HL-60 (cell line): ENCODE data around the gene IZUMO4.

Experiments used
- DNase-seq, 2 experiments: peaks; one replicate each; pipeline ENCODE4 v3.0.0-alpha.2; 2010 to 2020; ENCODE audit warnings: low read depth in 1 of 2, low spot score in 1 of 2
- H3K27ac ChIP-seq: fragments of 250-450 bp; sonication (Bioruptor Pico); replicated peaks from 2 replicates; pipeline ENCODE4 v1.5.1; 2020; ENCODE audit warnings: mild to moderate bottlenecking, moderate library complexity
- H3K27me3 ChIP-seq: fragments of 250-450 bp; sonication (Bioruptor Pico); 2 replicates; pipeline ENCODE4 v1.5.1; 2021; ENCODE audit warnings: mild to moderate bottlenecking, moderate library complexity; ENCODE audit not compliant: insufficient read depth, poor library complexity, severe bottlenecking
- H3K4me3 ChIP-seq: replicated peaks from 2 replicates; pipeline ENCODE4 v1.5.1; 2011; ENCODE audit warnings: mild to moderate bottlenecking, control low read depth, low read length; ENCODE audit not compliant: insufficient read depth
- GABPA ChIP-seq: IDR thresholded peaks from 2 replicates; pipeline ENCODE4 v1.6.1; 2012; ENCODE audit warnings: low read depth
- POLR2AphosphoS5 ChIP-seq: IDR thresholded peaks from 2 replicates; pipeline ENCODE4 v1.6.1; 2012; ENCODE audit warnings: low read depth
- SPI1 ChIP-seq: IDR thresholded peaks from 2 replicates; pipeline ENCODE4 v1.6.1; 2012; ENCODE audit warnings: low read depth, mild to moderate bottlenecking, borderline replicate concordance
- TF ChIP-seq, protein P1 (sequence below): IDR thresholded peaks from one replicate; pipeline ENCODE4 v1.5.1; 2011; ENCODE audit warnings: low read length, control low read depth, inconsistent platforms; ENCODE audit not compliant: insufficient read depth
- TF ChIP-seq, protein P2 (sequence below): IDR thresholded peaks from 2 replicates; pipeline ENCODE4 v1.6.1; 2012; ENCODE audit warnings: low read depth; ENCODE audit not compliant: insufficient replicate concordance

The IZUMO4 gene

DNA sequence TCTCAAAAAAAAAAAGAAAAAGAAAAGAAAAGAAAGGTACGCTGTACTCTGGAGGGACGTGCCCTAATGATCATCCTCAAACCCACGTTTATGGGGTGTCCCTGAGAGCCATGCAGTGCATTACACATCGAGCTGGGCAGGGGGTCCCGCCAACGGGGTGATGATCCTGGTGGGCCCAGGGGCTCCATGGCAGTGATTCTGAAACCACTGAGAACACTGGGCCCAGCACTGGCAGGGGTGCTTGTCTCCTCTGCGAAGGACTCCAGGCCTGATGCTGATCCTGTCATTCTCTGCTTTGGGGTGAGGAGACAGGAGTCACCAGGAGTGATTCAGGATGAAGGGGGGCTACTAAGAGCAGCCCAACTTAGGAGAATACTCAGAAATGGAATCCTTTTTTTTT, 19.3 kb upstream of the IZUMO4 start:
- TF ChIP-seq, protein P1, sequence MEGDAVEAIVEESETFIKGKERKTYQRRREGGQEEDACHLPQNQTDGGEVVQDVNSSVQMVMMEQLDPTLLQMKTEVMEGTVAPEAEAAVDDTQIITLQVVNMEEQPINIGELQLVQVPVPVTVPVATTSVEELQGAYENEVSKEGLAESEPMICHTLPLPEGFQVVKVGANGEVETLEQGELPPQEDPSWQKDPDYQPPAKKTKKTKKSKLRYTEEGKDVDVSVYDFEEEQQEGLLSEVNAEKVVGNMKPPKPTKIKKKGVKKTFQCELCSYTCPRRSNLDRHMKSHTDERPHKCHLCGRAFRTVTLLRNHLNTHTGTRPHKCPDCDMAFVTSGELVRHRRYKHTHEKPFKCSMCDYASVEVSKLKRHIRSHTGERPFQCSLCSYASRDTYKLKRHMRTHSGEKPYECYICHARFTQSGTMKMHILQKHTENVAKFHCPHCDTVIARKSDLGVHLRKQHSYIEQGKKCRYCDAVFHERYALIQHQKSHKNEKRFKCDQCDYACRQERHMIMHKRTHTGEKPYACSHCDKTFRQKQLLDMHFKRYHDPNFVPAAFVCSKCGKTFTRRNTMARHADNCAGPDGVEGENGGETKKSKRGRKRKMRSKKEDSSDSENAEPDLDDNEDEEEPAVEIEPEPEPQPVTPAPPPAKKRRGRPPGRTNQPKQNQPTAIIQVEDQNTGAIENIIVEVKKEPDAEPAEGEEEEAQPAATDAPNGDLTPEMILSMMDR = no peak
- TF ChIP-seq GABPA = no peak
- TF ChIP-seq SPI1 = no peak
- TF ChIP-seq, protein P2, sequence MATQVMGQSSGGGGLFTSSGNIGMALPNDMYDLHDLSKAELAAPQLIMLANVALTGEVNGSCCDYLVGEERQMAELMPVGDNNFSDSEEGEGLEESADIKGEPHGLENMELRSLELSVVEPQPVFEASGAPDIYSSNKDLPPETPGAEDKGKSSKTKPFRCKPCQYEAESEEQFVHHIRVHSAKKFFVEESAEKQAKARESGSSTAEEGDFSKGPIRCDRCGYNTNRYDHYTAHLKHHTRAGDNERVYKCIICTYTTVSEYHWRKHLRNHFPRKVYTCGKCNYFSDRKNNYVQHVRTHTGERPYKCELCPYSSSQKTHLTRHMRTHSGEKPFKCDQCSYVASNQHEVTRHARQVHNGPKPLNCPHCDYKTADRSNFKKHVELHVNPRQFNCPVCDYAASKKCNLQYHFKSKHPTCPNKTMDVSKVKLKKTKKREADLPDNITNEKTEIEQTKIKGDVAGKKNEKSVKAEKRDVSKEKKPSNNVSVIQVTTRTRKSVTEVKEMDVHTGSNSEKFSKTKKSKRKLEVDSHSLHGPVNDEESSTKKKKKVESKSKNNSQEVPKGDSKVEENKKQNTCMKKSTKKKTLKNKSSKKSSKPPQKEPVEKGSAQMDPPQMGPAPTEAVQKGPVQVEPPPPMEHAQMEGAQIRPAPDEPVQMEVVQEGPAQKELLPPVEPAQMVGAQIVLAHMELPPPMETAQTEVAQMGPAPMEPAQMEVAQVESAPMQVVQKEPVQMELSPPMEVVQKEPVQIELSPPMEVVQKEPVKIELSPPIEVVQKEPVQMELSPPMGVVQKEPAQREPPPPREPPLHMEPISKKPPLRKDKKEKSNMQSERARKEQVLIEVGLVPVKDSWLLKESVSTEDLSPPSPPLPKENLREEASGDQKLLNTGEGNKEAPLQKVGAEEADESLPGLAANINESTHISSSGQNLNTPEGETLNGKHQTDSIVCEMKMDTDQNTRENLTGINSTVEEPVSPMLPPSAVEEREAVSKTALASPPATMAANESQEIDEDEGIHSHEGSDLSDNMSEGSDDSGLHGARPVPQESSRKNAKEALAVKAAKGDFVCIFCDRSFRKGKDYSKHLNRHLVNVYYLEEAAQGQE = no peak
- TF ChIP-seq POLR2AphosphoS5 = no peak

DNA sequence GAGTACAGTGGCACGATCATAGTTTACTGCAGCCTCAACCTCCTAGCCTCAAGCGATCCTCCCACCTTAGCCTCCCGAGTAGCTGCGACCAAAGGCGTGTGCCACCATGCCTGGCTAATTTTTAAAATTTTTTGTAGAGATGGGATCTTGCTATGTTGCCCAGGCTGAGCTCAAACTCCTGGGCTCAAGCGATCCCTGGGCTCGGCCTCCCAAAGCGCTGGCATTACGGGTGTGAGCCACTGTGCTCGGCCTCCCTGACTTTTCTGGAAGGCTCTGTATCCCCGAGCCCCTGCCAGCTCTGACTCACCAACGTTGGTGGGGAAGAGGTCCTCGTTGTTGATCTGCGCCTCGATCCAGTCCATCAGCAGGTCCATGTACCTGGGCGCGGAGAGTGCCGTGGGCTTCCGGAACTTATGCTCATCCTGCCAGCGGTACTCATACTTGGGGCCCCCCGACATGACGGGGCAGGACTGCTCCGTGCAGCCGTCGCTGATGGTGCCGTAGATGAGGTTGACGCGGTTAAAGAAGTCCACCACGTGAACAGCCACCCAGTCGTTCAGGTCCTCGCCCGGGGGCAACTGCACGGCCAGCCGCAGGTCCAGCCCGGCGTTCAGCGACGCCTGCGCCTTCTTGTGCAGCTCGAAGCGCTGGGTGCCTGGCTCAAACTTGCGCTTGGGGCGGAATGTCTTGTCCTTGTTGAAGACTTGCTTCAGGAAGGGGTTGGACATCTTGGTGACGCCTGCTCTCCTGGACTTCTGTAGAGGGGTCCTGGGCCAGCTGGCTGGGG, 18.7 kb upstream of the IZUMO4 start:
- TF ChIP-seq, protein P2 = no peak
- TF ChIP-seq, protein P1 = no peak
- no peak for TF ChIP-seq GABPA
- no peak for TF ChIP-seq SPI1
- no peak for TF ChIP-seq POLR2AphosphoS5
- H3K27ac ChIP-seq = no peak overlapping the region
- no peak for DNase-seq
- no peak overlapping the region for H3K4me3 ChIP-seq
- no peaks in the 10 kb centered on the region for H3K27me3 ChIP-seq

More for the DNA sequence above, 19.3 kb upstream of the IZUMO4 start:
- no peaks in the 10 kb centered on the region for H3K27me3 ChIP-seq
- DNase-seq = no peak
- H3K27ac ChIP-seq = no peak overlapping the region
- no peak overlapping the region for H3K4me3 ChIP-seq

DNA sequence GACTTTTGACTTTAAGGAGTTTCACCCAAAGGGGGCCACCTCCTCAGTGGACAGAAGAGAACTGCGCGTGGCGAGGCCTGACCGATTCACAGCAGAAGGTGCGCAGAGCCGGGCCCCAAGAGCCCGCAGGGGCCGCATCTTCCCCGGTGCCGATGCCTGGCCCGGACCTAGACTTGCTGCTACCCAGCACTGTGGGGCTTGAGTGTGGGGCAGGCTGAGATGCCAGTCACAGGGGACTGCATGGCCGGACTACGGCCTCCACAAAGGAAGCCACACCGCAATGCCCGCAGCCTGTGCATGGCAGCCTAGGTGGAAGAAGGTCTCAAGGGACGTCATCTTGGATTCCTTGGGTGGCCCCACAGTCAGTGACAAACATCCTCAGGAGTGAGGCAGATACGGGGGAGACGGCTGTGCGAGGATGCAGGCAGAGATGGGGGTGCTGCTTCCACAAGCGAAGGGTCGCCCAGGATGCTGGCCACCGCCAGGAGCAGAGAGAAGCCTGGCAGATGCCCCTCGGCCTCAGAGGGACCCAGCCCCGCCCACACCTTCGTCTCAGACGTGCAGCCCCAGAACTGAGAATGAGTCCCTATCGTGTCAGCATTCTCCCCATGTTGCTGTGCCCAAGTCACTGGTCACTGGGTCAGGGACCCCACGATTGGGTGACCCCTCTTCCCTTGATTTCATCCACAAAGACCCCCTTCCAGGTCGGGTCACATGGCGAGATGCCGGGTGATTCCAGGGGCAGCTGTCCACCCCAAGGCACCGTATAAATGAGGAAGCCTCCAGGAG, 17.4 kb upstream of the IZUMO4 start:
- Histone ChIP-seq H3K27ac (no peak overlapping the region), H3K27me3 (no peaks in the 10 kb centered on the region), H3K4me3 (no peak overlapping the region)
- no peak for DNase-seq
- TF ChIP-seq, protein P2 = no peak
- TF ChIP-seq, protein P1 = no peak
- no peak for TF ChIP-seq GABPA
- TF ChIP-seq SPI1 = no peak
- no peak for TF ChIP-seq POLR2AphosphoS5
